T-helper 9 cell (primary cell): ENCODE data around the gene GINS3.
"Not testable (repeated sequence)": the region's sequence is repeated elsewhere in the genome, so short reads cannot be mapped to it uniquely, and the experiment has no call there.

ENCODE experiments used
- DNase-seq: peaks from one replicate; pipeline ENCODE4 v3.0.0-alpha.2; 2020

Gene GINS3

GRCh38 chr16:58393138-58393504, 850 bp downstream of the GINS3 start:
- no peak for DNase-seq

DNA sequence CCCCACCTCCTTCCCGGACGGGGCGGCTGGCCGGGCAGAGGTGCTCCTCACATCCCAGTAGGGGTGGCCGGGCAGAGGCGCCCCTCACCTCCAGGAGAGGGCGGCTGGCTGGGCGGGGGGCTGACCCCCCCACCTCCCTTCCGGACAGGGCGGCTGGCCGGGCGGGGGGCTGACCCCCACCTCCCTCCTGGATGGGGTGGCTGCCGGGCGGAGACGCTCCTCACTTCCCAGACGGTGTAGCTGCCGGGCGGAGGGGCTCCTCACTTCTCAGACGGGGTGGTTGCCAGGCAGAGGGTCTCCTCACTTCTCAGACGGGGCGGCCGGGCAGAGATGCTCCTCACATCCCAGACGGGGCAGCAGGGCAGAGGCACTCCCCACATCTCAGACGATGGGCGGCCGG, 4.6 kb downstream of the GINS3 start:
- DNase-seq = not testable (repeated sequence)

GRCh38 chr16:58399718-58400633, 7.7 kb downstream of the GINS3 start:
- no peak for DNase-seq

DNA sequence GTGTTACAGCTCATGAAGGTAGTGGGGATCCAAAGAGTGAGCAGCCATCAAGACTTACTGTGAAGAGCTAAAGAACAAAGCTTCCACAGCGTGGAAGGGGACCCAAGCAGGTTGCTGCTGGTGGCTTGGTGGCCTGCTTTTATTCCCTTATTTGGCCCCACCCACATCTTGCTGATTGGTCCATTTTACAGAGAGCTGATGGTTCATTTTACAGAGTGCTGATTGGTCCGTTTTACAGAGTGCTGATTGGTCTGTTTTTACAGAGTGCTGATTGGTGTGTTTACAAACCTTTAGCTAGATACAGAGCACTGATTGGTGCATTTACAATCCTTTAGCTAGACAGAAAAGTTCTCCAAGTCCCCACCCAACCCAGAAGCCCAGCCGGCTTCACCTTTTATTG, 9.0 kb downstream of the GINS3 start:
- DNase-seq = not testable (repeated sequence)

DNA sequence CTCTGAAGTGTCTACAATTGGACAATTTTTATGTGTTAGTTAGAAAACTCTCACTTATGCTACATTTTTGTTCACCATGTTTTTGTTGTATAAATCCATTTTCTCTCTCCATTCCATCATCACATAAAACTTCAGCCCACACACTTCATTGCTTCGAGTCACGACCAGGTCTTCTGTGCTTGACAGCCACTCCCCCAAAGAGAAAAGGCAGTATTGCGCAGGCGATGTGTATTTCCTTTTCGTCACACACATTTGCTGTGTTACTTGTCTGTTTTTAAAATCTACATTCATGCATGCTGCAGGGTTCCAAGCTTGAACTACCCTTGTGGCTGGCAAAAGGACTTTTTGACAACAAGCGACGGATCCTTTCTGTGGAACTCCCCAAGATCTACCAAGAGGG, 10.5 kb downstream of the GINS3 start:
- no peak for DNase-seq

DNA sequence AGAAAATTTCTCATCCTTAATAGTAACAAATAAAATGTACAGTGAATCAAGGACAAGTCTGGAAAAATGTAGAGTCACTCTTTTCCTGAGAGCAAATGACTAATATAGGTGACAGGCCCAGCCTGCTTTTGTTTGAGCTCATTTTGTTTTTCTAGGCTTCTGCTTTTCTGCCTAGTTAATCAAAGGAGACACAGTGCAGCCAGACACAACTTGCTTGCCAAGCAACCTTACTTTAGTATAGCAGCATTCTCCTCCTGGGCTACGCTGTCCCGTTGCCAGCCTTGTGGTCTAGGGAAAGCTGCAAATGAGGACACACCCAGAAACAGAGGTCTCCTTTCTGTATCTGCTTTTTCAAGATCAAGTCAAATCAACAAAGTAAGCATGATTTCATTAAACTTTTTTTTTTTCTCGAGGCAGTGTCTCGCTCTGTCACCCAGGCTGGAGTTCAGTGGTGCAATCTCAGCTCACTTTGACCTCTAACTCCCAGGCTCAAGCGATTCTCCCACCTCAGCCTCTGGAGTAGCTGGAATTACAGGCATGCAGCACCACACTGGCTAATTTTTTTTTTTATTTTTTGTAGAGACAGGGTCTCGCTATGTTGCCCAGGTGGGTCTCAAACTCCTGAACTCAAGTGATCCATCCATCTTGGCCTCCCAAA, 17.2 kb downstream of the GINS3 start:
- DNase-seq = no peak

DNA sequence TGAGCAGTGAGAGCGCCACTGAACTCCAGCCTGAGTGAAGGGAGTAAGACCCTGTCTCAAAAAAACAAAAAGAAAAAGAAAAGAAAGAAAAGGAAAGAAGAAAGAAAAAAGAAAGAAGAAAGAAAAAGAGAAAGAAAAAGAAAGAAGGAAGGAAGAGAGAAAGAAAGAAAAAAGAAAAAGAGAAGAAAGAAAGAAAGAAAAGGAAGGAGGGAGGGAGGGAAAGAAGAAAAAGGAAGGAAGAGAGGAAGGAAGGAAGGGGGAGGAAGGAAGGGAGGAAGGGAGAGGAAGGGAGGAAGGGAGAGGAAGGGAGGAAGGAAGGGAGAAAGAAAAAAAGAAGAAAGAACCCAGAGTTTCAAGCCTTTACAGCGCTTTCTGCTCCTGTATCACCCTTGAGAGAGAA, 19.1 kb downstream of the GINS3 start:
- no peak for DNase-seq

DNA sequence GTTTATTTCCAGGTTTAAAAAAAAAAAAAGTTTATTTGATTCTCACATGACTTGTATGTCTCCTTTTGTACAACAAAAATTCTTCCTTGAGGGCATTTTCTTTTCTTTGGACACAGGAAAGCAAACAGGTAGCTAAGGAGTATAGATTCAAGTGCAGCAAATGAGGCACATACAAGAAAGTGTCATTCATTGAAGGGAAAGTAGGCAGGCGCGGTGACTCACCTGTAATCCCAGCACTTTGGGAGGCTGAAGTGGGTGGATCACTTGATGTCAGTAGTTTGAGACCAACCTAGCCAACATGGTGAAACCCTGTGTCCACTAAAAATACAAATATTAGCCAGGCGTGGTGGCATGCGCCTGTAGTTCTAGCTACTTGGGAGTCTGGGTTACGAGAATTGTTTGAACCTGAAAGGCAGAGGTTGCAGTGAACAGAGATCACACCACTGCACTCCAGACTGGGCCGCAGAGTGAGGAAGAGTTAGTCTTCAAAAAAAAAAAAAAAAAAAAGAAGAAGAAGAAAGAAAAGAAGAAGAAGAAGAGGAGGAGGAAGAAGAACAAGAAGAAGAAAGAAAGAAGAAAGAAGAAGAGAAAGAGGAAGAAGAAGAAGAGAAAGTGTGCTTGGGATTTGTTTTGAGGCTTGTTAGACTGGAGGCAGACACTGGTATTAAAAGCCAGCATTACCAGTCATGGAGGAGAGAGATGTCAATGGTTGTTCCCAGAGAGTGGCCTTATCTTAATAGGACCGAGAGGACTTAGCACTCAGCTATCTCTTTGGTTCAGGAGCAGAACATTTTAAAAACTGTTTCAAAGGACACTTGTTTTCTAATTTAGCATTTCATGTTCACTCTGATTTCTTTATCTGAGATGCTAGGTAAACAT, 19.7 kb downstream of the GINS3 start:
- no peak for DNase-seq

GRCh38 chr16:58412615-58412970, 20.3 kb downstream of the GINS3 start:
- not testable (repeated sequence) for DNase-seq

DNA sequence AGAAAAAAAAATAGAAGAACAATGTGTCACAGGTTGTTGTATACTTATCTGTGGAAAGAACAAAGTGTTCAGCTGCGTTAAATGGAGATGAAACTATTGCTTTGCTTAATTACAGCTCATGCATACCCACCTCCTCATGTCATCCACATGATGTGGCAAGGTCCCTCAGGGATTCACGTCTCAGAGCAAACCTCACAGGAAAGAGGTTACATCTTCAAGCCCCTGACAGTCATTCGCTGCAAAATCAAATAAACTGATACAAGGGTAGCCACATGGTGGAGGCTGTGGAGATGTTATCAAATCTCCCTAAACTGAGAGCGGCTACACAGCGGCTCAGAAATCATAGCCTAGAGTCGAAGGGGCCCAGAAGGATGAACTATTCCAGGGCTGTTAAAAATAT, 21.1 kb downstream of the GINS3 start:
- no peak for DNase-seq

DNA sequence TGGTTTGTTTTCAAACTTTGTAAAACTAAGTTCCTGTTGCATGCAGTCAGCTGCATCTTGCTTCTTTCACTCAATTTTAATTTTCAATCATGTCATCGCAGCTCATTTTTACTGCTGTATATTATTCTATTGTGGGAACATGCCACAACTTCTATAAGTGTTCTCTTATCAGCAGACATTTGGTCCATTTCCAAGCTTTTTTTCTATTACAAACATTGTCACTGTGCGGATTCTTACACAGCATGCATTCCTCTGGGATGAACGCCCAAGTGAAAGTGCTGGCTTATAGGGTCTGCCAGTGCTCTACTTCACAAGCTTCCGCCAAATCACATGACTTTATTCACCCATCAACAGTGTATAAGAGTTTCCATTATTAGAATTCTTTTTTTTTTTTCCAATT, 22.7 kb downstream of the GINS3 start:
- DNase-seq = no peak

- not testable (repeated sequence) for DNase-seq
Measured at GRCh38 chr16:58415961-58416360, 23.7 kb downstream of the GINS3 start.

DNA sequence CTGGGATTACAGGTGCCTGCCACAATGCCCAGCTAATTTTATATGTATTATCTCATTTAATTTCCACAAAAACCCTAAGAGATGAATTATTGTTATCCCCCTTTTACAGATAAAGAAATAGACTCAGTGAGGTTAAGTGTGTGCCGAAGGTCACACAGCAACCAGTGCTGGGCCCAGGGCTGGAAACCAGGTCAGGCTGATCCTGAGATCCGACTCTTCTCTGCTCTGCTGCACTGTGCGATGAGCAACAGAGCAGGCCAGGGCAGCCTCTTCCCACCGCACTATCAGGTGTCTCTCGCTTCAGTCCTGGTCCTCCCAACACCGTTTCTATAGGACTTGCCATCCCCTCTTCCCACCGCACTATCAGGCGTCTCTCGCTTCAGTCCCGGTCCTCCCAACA, 24.8 kb downstream of the GINS3 start:
- no peak for DNase-seq

DNA sequence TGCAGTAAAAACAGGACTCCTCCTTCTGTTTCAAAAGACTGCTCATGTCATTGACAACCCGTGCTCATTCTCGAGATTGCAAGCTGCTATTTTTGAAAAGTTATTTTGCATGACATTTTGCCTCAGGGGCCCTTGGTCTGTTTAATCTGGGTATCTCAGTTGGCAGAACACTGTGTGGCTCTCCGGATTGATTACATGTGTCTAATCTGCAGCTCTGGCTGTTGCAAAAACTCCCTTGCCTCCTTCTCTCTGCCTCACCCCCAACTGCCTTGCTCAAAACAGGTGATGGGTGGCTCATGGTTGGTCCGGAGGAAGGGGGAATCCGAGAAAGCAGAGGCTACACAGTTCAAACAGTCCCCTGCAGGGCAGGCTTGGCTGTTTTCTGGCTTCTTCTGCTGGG, 25.3 kb downstream of the GINS3 start:
- no peak for DNase-seq

DNA sequence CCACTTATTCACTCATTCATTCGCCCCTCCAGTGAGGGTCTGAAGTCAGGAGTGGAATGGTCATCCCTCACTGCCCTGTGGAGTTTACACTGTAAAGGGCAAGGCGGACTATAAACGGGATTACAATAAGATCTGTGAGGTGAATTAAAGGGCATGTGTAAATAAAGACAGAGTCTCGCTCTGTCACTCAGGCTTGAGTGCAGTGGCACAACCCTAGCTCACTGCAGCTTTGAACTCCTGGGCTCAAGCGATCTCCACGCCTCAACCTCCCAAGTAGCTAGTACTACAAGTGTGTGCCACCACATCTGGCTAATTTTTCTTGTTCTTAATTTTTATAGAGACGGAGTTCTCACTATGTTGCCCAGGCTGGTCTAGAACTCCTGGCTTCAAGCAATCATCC, 25.8 kb downstream of the GINS3 start:
- DNase-seq = no peak

GRCh38 chr16:58418601-58419000, 26.3 kb downstream of the GINS3 start:
- no peak for DNase-seq

DNA sequence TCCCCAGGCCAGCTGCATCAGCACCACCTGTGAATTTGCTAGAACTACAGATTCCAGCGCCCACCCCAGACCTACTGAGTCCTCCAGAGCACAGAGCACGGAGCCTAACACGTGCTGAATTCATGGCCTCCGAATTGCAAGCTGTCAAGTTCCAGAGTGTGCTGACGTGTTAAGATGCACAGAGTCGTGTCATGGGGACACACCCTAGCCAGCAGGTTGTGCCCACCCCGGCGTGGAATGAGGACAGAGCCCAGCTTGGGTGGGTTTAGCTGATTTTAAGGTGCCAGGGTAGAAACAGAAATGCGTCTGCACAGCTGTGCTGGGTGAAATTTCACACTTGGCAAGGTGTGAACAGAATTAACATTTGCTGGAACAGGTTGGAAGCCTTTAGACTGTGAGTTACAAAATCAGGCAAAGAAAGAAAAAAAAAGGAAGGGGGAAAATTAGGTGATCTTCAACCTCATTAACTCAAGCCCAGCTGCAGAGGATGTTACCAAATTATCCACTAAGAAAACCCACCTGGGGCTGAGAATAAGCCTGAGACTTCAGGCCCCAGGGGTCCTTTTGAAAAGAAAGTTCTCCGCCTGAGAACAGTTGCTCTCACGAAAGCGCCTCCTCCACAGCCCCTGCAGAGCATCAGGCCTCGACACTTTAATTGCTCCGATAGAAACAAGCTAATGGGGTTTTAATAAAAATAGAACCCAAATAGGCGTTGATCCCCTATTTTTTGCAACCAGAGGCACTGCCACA, 27.1 kb downstream of the GINS3 start:
- DNase-seq = no peak

GRCh38 chr16:58421059-58421458, 28.8 kb downstream of the GINS3 start:
- DNase-seq = no peak

- no peak for DNase-seq
Measured at GRCh38 chr16:58421529-58421928, 29.3 kb downstream of the GINS3 start.

DNA sequence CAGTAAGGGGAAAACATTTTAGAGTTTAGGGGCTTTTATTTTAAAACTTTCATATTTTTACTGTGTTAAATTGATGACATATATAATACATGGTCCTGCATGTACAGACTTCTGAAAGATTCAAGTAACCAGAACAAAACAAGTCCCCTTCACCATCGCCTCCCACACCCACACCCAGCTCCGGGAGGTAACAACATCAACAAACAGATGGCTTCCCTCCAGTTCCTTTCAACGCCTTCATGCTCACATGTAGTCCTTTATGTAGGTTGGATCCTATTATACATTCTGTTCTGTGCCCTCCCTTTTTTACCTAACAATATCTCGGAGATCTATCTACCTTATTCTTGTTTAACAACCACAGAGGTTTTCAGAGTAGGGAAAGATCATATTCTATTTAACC, 30.5 kb downstream of the GINS3 start:
- DNase-seq = no peak

DNA sequence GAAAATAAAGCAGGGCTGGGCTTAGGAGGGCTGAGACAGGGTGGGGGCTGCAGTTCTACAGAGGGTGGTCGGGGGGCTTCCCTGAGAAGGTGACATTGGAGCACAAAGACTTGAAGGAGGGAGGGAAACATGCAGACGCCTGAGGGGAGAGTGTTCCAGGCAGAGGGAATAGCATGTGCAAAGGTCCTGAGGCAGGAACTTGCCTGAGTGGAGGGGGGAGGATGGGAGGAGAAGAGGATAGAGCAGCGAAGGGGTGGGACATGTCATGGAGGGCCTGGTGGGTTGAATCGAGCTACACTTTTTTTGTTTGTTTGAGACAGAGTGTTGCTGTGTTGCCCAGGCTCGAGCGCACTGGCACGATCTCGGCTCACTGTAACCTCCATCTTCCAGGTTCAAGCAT, 33.0 kb downstream of the GINS3 start:
- DNase-seq = no peak

- DNase-seq = no peak
Measured at GRCh38 chr16:58425756-58426494, 33.7 kb downstream of the GINS3 start.
